ENCODE data around the gene STEAP4. TPM values are rescaled to one million over a fixed set of nuclear protein-coding genes. Genes with fewer than 3 reads are reported as not detected.

Gene STEAP4
- total RNA-seq, 1 donor from 2014 or later: 0.09 TPM

- no peak overlapping the region for H3K4me3 Mint-ChIP-seq
- no peak overlapping the region for H3K27ac Mint-ChIP-seq
- no peaks in the 10 kb centered on the region for H3K4me1 Mint-ChIP-seq
- ATAC-seq (ENCODE audit: low read depth) (no peak), DNase-seq (no peak)
- no peaks in the 10 kb centered on the region for H3K36me3 Mint-ChIP-seq (ENCODE audit: low read depth)
- CTCF ChIA-PET: no interaction called here
- POLR2A ChIA-PET: no interaction called here
- H3K9me3 Mint-ChIP-seq: no peaks in the 10 kb centered on the region
- peaks cover 2% of the 10 kb centered on the region for H3K27me3 Mint-ChIP-seq
- intact Hi-C loops (cut with micrococcal nuclease): no loop called here
- TF ChIP-seq CTCF (IDR thresholded peaks at IDR 0.05): no peak
Measured at GRCh38 chr7:88315522-88315921, 8.8 kb upstream of the STEAP4 start.

- H3K4me1 Mint-ChIP-seq: no peaks in the 10 kb centered on the region
- ChIA-PET CTCF (no interaction called here), POLR2A (no interaction called here)
- DNase-seq (no peak), ATAC-seq (ENCODE audit: low read depth) (no peak)
- no peaks in the 10 kb centered on the region for H3K9me3 Mint-ChIP-seq
- peaks cover 2% of the 10 kb centered on the region for H3K27me3 Mint-ChIP-seq
- intact Hi-C loops (cut with micrococcal nuclease): no loop called here
- no peak overlapping the region for H3K27ac Mint-ChIP-seq
- H3K4me3 Mint-ChIP-seq: no peak overlapping the region
- H3K36me3 Mint-ChIP-seq (ENCODE audit: low read depth): no peaks in the 10 kb centered on the region
- TF ChIP-seq CTCF (IDR thresholded peaks at IDR 0.05): no peak
Measured at GRCh38 chr7:88314061-88314491, 7.4 kb upstream of the STEAP4 start.

GRCh38 chr7:88312061-88312663, 5.5 kb upstream of the STEAP4 start:
- ATAC-seq (ENCODE audit: low read depth) (no peak), DNase-seq (no peak)
- ChIA-PET CTCF (no interaction called here), POLR2A (no interaction called here)
- intact Hi-C loops (cut with micrococcal nuclease): no loop called here
- TF ChIP-seq CTCF (IDR thresholded peaks at IDR 0.05): no peak
- H3K36me3 Mint-ChIP-seq (ENCODE audit: low read depth): no peaks in the 10 kb centered on the region
- no peak overlapping the region for H3K27ac Mint-ChIP-seq
- peaks cover 4% of the 10 kb centered on the region for H3K27me3 Mint-ChIP-seq
- H3K4me3 Mint-ChIP-seq: no peak overlapping the region
- H3K9me3 Mint-ChIP-seq: no peaks in the 10 kb centered on the region
- no peaks in the 10 kb centered on the region for H3K4me1 Mint-ChIP-seq

GRCh38 chr7:88311675-88312036, 5.0 kb upstream of the STEAP4 start:
- H3K36me3 Mint-ChIP-seq (ENCODE audit: low read depth): no peaks in the 10 kb centered on the region
- no peak overlapping the region for H3K27ac Mint-ChIP-seq
- ChIA-PET CTCF (no interaction called here), POLR2A (no interaction called here)
- intact Hi-C loops (cut with micrococcal nuclease): no loop called here
- no peaks in the 10 kb centered on the region for H3K9me3 Mint-ChIP-seq
- H3K27me3 Mint-ChIP-seq: peaks cover 9% of the 10 kb centered on the region
- H3K4me3 Mint-ChIP-seq: no peak overlapping the region
- DNase-seq: no peak
- no peak for TF ChIP-seq CTCF (IDR thresholded peaks at IDR 0.05)
- no peak for ATAC-seq (ENCODE audit: low read depth)
- peaks cover 1% of the 10 kb centered on the region for H3K4me1 Mint-ChIP-seq

- Mint-ChIP-seq H3K9me3 (no peaks in the 10 kb centered on the region), H3K4me3 (no peak overlapping the region), H3K36me3 (ENCODE audit: low read depth) (no peaks in the 10 kb centered on the region), H3K27me3 (peaks cover 11% of the 10 kb centered on the region), H3K27ac (no peak overlapping the region), H3K4me1 (peaks cover 4% of the 10 kb centered on the region)
- POLR2A ChIA-PET: no interaction called here
- CTCF ChIA-PET: no interaction called here
- TF ChIP-seq CTCF (IDR thresholded peaks at IDR 0.05): no peak
- no peak for DNase-seq
- intact Hi-C loops (cut with micrococcal nuclease): no loop called here
- ATAC-seq (ENCODE audit: low read depth): no peak
Measured at GRCh38 chr7:88310956-88311674, 4.4 kb upstream of the STEAP4 start.

All from activated B cell treated with CpG ODN at 0.5 μM for 24 hours (primary cell).